Measurements from ENCODE around the gene ARHGAP27. TPM values are rescaled to one million over a fixed set of nuclear protein-coding genes. Genes with fewer than 3 reads are reported as not detected.

ARHGAP27 gene
- total RNA-seq, 1 donor from 2014 or later, result 15.1 TPM

- H3K4me3 ChIP-seq, result peak overlapping the region; percentile 18
- intact Hi-C loops (cut with micrococcal nuclease), result no loop called here
- H3K27ac ChIP-seq (replicated peaks), result peak overlapping the region; percentile 74
- DNase-seq, result no peak
- H3K4me1 ChIP-seq, result peaks cover 84% of the 10 kb centered on the region
- no peaks in the 10 kb centered on the region for H3K9me3 ChIP-seq (replicated peaks)
- H3K27me3 ChIP-seq (ENCODE audit: low read depth), result no peaks in the 10 kb centered on the region
- no peaks in the 10 kb centered on the region for H3K36me3 ChIP-seq
- TF ChIP-seq CTCF (IDR thresholded peaks at IDR 0.05; ENCODE audit: borderline replicate concordance), result no peak
Observed at GRCh38 chr17:45411348-45412105, 21.1 kb downstream of the ARHGAP27 start.

- Histone ChIP-seq H3K27me3 (ENCODE audit: low read depth) (no peaks in the 10 kb centered on the region), H3K4me1 (peaks cover 89% of the 10 kb centered on the region), H3K36me3 (peaks cover 8% of the 10 kb centered on the region), H3K4me3 (peak overlapping the region; percentile 51), H3K27ac (replicated peaks) (peak overlapping the region; percentile 74), H3K9me3 (replicated peaks) (no peaks in the 10 kb centered on the region)
- intact Hi-C loops (cut with micrococcal nuclease), result no loop called here
- no peak for DNase-seq
- no peak for TF ChIP-seq CTCF (IDR thresholded peaks at IDR 0.05; ENCODE audit: borderline replicate concordance)
Observed at GRCh38 chr17:45410144-45411091, 22.3 kb downstream of the ARHGAP27 start.

- DNase-seq, result no peak
- peaks cover 15% of the 10 kb centered on the region for H3K36me3 ChIP-seq
- intact Hi-C loops (cut with micrococcal nuclease), result no loop called here
- H3K27ac ChIP-seq (replicated peaks), result peak overlapping the region; percentile 74
- H3K4me1 ChIP-seq, result peaks cover 89% of the 10 kb centered on the region
- no peaks in the 10 kb centered on the region for H3K9me3 ChIP-seq (replicated peaks)
- TF ChIP-seq CTCF (IDR thresholded peaks at IDR 0.05; ENCODE audit: borderline replicate concordance), result no peak
- no peaks in the 10 kb centered on the region for H3K27me3 ChIP-seq (ENCODE audit: low read depth)
- peak overlapping the region; percentile 51 for H3K4me3 ChIP-seq
Observed at GRCh38 chr17:45409659-45410076, 23.0 kb downstream of the ARHGAP27 start.

- intact Hi-C loops (cut with micrococcal nuclease), result no loop called here
- Histone ChIP-seq H3K9me3 (replicated peaks) (no peaks in the 10 kb centered on the region), H3K27ac (replicated peaks) (peak overlapping the region; percentile 74), H3K27me3 (ENCODE audit: low read depth) (no peaks in the 10 kb centered on the region), H3K36me3 (peaks cover 24% of the 10 kb centered on the region), H3K4me3 (peak overlapping the region; percentile 51), H3K4me1 (peaks cover 84% of the 10 kb centered on the region)
- DNase-seq, result no peak
- TF ChIP-seq CTCF (IDR thresholded peaks at IDR 0.05; ENCODE audit: borderline replicate concordance), result no peak
Observed at GRCh38 chr17:45408611-45409421, 23.9 kb downstream of the ARHGAP27 start.

- Histone ChIP-seq H3K36me3 (peaks cover 51% of the 10 kb centered on the region), H3K27me3 (ENCODE audit: low read depth) (no peaks in the 10 kb centered on the region), H3K4me3 (no peak overlapping the region), H3K4me1 (peaks cover 57% of the 10 kb centered on the region), H3K27ac (replicated peaks) (no peak overlapping the region), H3K9me3 (replicated peaks) (no peaks in the 10 kb centered on the region)
- TF ChIP-seq CTCF (IDR thresholded peaks at IDR 0.05; ENCODE audit: borderline replicate concordance), result no peak
- intact Hi-C loops (cut with micrococcal nuclease), result no loop called here
- no peak for DNase-seq
Observed at GRCh38 chr17:45406107-45406506, 26.6 kb downstream of the ARHGAP27 start.

Measured in left ventricle myocardium inferior (tissue), 1 donor.